OCI-LY1 (cell line): ENCODE data around the gene VSIG10.

Experiments
- H2AFZ ChIP-seq: fragments of 200-600 bp; sonication (generic), shearing (Covaris generic); 2 replicates; pipeline ENCODE4 v1.6.0; 2014; ENCODE audit warnings: antibody characterized with exemption, mild to moderate bottlenecking, low read length
- H3F3A ChIP-seq: fragments of 200-600 bp; sonication (generic), shearing (Covaris generic); 2 replicates; pipeline ENCODE4 v1.6.0; 2014; ENCODE audit warnings: mild to moderate bottlenecking, antibody characterized with exemption, low read length, moderate library complexity; ENCODE audit not compliant: insufficient read depth
- H3K27ac ChIP-seq: fragments of 200-600 bp; sonication (generic); 2 replicates; pipeline ENCODE4 v1.5.1; 2014; ENCODE audit warnings: low read length, mixed run types, mild to moderate bottlenecking, low read depth; ENCODE audit not compliant: poor library complexity, severe bottlenecking
- H3K27me3 ChIP-seq: fragments of 200-600 bp; sonication (generic); 2 replicates; pipeline ENCODE4 v1.6.0; 2014; ENCODE audit warnings: antibody characterized with exemption, mild to moderate bottlenecking, low read length, moderate library complexity; ENCODE audit not compliant: insufficient read depth
- H3K36me3 ChIP-seq: fragments of 200-600 bp; sonication (generic); 2 replicates; pipeline ENCODE4 v1.6.1; 2014; ENCODE audit warnings: mild to moderate bottlenecking, antibody characterized with exemption, low read length, moderate library complexity, mixed read lengths; ENCODE audit not compliant: insufficient read depth
- H3K4me1 ChIP-seq: fragments of 200-600 bp; sonication (generic); 2 replicates; pipeline ENCODE4 v1.5.1; 2014; ENCODE audit warnings: mild to moderate bottlenecking, low read length, moderate library complexity; ENCODE audit not compliant: insufficient read depth, severe bottlenecking
- H3K4me2 ChIP-seq: fragments of 200-600 bp; sonication (generic), shearing (Covaris generic); 2 replicates; pipeline ENCODE4 v1.6.1; 2014; ENCODE audit warnings: low read length
- H3K4me3 ChIP-seq: fragments of 200-600 bp; sonication (generic); 2 replicates; pipeline ENCODE4 v1.5.1; 2014; ENCODE audit warnings: low read length, low read depth, mild to moderate bottlenecking, mixed read lengths; ENCODE audit not compliant: poor library complexity, severe bottlenecking
- H3K79me2 ChIP-seq: fragments of 200-600 bp; shearing (Covaris generic); 2 replicates; pipeline ENCODE4 v1.6.1; 2016; ENCODE audit warnings: mixed run types, low read length, mixed read lengths; ENCODE audit not compliant: insufficient read depth
- H3K9ac ChIP-seq: fragments of 200-600 bp; sonication (generic), shearing (Covaris generic); 2 replicates; pipeline ENCODE4 v1.6.1; 2014; ENCODE audit warnings: mild to moderate bottlenecking, low read length, mixed read lengths
- H3K9me2 ChIP-seq: fragments of 200-600 bp; sonication (generic), shearing (Covaris generic); 2 replicates; pipeline ENCODE4 v1.6.1; 2014; ENCODE audit warnings: low read depth, mild to moderate bottlenecking, low read length, mixed read lengths
- H3K9me3 ChIP-seq: fragments of 200-600 bp; shearing (Covaris generic); 2 replicates; pipeline ENCODE4 v1.6.1; 2014; ENCODE audit warnings: low read length, mixed read lengths
- H4K20me1 ChIP-seq: fragments of 200-600 bp; sonication (generic), shearing (Covaris generic); 2 replicates; pipeline ENCODE4 v1.6.0; 2016; ENCODE audit warnings: mild to moderate bottlenecking, low read length; ENCODE audit not compliant: insufficient read depth
- CTCF ChIP-seq: fragments of 200-600 bp; sonication (generic), shearing (Covaris generic); IDR thresholded peaks from 2 replicates; pipeline ENCODE4 v1.5.1; 2017; ENCODE audit warnings: mild to moderate bottlenecking, antibody characterized with exemption, low read length, moderate library complexity, mixed read lengths
- EZH2 ChIP-seq: fragments of 200-600 bp; sonication (generic), shearing (Covaris generic); IDR thresholded peaks from 2 replicates; pipeline ENCODE4 v1.8.0; 2017; ENCODE audit warnings: borderline replicate concordance, mixed run types, mild to moderate bottlenecking, antibody characterized with exemption, low read length, moderate library complexity, mixed read lengths

VSIG10 gene

GRCh38 chr12:118065380-118065779 is 38.4 kb downstream of the VSIG10 start:
- Histone ChIP-seq H3K9me2 (no peaks in the 10 kb centered on the region), H2AFZ (no peak overlapping the region), H3K4me2 (no peak overlapping the region), H3F3A (no peaks in the 10 kb centered on the region), H3K4me1 (peaks cover 13% of the 10 kb centered on the region), H3K27me3 (peaks cover 8% of the 10 kb centered on the region; the same call in 1 of the 2 replicates), H3K27ac (no peak overlapping the region), H4K20me1 (no peaks in the 10 kb centered on the region), H3K9ac (no peak overlapping the region), H3K9me3 (no peaks in the 10 kb centered on the region), H3K4me3 (no peak overlapping the region), H3K79me2 (no peaks in the 10 kb centered on the region), H3K36me3 (no peaks in the 10 kb centered on the region)
- TF ChIP-seq EZH2: no peak
- TF ChIP-seq CTCF: no peak

DNA sequence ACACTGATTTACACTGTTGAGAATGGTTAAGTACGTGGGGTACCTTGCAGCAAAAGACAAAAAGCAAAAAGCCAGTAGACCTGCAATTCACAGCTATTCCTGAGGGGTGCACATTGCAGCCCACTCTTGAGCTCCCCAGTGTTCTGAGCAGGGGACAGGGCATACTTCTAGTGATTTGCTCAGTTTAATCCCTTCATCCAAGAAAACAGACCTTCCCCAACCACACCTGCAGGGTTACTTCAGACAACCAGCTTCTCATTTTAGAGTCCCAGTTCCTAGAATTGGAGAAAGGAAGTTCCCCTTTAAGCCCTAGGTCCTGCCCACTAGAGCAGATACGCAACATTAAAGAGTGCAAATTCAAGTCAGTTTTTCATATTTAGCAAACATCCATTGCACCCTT is 39.2 kb downstream of the VSIG10 start:
- no peaks in the 10 kb centered on the region for H3K36me3 ChIP-seq
- no peaks in the 10 kb centered on the region for H3K79me2 ChIP-seq
- no peak overlapping the region for H3K4me3 ChIP-seq
- H2AFZ ChIP-seq: no peak overlapping the region
- TF ChIP-seq CTCF (peak; percentile 25; the same call in 1 of the 2 replicates), EZH2 (no peak)
- H3K4me1 ChIP-seq: peaks cover 20% of the 10 kb centered on the region
- peaks cover 4% of the 10 kb centered on the region; the same call in 1 of the 2 replicates for H3K27me3 ChIP-seq
- 0 out of 2 replicates have a peak, but pooled peaks cover under 1% of the 10 kb centered on the region for H3F3A ChIP-seq
- no peak overlapping the region for H3K27ac ChIP-seq
- no peak overlapping the region for H3K4me2 ChIP-seq
- no peaks in the 10 kb centered on the region for H3K9me2 ChIP-seq
- no peak overlapping the region for H3K9ac ChIP-seq
- no peaks in the 10 kb centered on the region for H4K20me1 ChIP-seq
- H3K9me3 ChIP-seq: no peaks in the 10 kb centered on the region

GRCh38 chr12:118063576-118064391 is 40.0 kb downstream of the VSIG10 start:
- H3K27me3 ChIP-seq: peaks cover 4% of the 10 kb centered on the region; the same call in 1 of the 2 replicates
- H3K27ac ChIP-seq: no peak overlapping the region
- no peaks in the 10 kb centered on the region for H3K79me2 ChIP-seq
- H4K20me1 ChIP-seq: no peaks in the 10 kb centered on the region
- H3K36me3 ChIP-seq: no peaks in the 10 kb centered on the region
- peaks cover 20% of the 10 kb centered on the region for H3K4me1 ChIP-seq
- no peaks in the 10 kb centered on the region for H3K9me2 ChIP-seq
- H3K4me2 ChIP-seq: no peak overlapping the region
- H2AFZ ChIP-seq: no peak overlapping the region
- TF ChIP-seq EZH2 (no peak), CTCF (no peak)
- no peaks in the 10 kb centered on the region for H3K9me3 ChIP-seq
- H3K4me3 ChIP-seq: no peak overlapping the region
- no peak overlapping the region for H3K9ac ChIP-seq
- H3F3A ChIP-seq: 0 out of 2 replicates have a peak, but pooled peaks cover 4% of the 10 kb centered on the region
